Esophagus squamous epithelium (tissue), 4 donors: ENCODE measurements around the gene GADD45B.

ENCODE experiments used
- POLR2A ChIP-seq, 4 donors: fragments of 450-650 bp; IDR thresholded peaks; one replicate each; pipeline ENCODE4 v1.6.1; 2017; ENCODE audit warnings: antibody characterized with exemption in 4 of 4, mild to moderate bottlenecking in 4 of 4, moderate library complexity in 3 of 4
- TF ChIP-seq, protein P1 (sequence below), 6 experiments: fragments of 450-650 bp in 4 of 6; fragments of 200-600 bp in 2 of 6; sonication (generic) in 2 of 6; IDR thresholded peaks; one replicate each; pipeline ENCODE4 v1.5.1; 2016 to 2019; ENCODE audit warnings: antibody characterized with exemption in 6 of 6, mild to moderate bottlenecking in 4 of 6, moderate library complexity in 4 of 6

DNA sequence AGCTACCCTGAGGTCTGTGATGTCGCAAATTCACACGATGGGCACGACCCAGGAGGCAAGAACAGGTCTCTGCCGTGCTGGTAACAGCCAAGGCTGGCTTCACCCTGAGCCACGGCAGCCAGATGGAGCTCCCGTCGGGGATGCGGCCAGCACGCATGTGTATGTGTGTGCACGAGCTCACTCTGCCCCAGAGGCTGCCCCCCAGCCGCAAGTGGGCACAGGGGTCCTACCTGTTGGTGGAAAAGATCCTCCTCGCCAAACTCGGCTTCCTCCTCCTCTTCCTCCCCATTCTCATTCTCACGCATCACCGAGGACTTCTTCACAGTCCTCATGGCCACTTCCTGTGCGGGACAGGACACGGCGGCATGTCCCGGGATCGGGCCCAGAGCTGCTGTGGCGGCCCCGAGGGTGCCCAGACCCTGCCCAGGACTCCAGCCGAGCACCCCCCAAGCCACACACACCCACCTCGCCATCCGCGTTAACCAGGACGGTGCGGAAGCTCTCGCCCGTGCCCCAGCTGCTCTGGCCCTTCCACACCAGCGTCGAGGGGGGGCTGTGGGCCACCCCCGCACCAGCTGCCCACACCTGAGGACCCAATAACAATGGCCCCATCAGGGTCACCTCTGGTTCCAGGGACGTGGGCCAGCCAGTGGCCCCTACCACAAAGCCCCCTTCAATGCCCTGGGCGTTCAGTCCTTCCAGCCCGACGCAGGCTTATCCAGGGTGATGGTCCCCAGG is 44.4 kb upstream of the GADD45B start:
- TF ChIP-seq, protein P1, sequence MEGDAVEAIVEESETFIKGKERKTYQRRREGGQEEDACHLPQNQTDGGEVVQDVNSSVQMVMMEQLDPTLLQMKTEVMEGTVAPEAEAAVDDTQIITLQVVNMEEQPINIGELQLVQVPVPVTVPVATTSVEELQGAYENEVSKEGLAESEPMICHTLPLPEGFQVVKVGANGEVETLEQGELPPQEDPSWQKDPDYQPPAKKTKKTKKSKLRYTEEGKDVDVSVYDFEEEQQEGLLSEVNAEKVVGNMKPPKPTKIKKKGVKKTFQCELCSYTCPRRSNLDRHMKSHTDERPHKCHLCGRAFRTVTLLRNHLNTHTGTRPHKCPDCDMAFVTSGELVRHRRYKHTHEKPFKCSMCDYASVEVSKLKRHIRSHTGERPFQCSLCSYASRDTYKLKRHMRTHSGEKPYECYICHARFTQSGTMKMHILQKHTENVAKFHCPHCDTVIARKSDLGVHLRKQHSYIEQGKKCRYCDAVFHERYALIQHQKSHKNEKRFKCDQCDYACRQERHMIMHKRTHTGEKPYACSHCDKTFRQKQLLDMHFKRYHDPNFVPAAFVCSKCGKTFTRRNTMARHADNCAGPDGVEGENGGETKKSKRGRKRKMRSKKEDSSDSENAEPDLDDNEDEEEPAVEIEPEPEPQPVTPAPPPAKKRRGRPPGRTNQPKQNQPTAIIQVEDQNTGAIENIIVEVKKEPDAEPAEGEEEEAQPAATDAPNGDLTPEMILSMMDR (IDR thresholded peaks at IDR 0.05) = no peak
- no peak for TF ChIP-seq POLR2A (IDR thresholded peaks at IDR 0.05)
